Measurements from ENCODE around the gene ZNF835. TPM values are rescaled to one million over a fixed set of nuclear protein-coding genes. Genes with fewer than 3 reads are reported as not detected.

The ZNF835 gene
- total RNA-seq, 6 experiments from 2014 or later: not detected

- Mint-ChIP-seq H3K27ac (no peak overlapping the region), H3K4me3 (no peak overlapping the region), H3K9me3 (peaks cover 58% of the 10 kb centered on the region), H3K27me3 (ENCODE audit: insufficient read depth) (no peaks in the 10 kb centered on the region; the same call in none of the 2 replicates), H3K36me3 (ENCODE audit: low read depth) (peaks cover 23% of the 10 kb centered on the region), H3K4me1 (ENCODE audit: low read depth) (no peaks in the 10 kb centered on the region)
- no peak for DNase-seq
- no peak for TF ChIP-seq CTCF (IDR thresholded peaks at IDR 0.05)
Measured at GRCh38 chr19:56643460-56643955, 28.0 kb downstream of the ZNF835 start.

- no peaks in the 10 kb centered on the region; the same call in none of the 2 replicates for H3K27me3 Mint-ChIP-seq (ENCODE audit: insufficient read depth)
- no peak for TF ChIP-seq CTCF (IDR thresholded peaks at IDR 0.05)
- H3K4me3 Mint-ChIP-seq: no peak within 1 kb of the TSS
- H3K9me3 Mint-ChIP-seq: peaks cover 58% of the 10 kb centered on the region
- no peaks in the 10 kb centered on the region for H3K4me1 Mint-ChIP-seq (ENCODE audit: low read depth)
- H3K27ac Mint-ChIP-seq: no peak within 1 kb of the TSS
- no peak for DNase-seq
- peaks cover 24% of the 10 kb centered on the region for H3K36me3 Mint-ChIP-seq (ENCODE audit: low read depth)
Measured at GRCh38 chr19:56642711-56643459, 28.7 kb downstream of the ZNF835 start, which contains the start of gene SMIM17. Gene SMIM17, plus strand, starts transcription at chr19:56643159. Its CDS starts 2,509 bp downstream, at chr19:56645668.

GRCh38 chr19:56639217-56639616 is 32.3 kb downstream of the ZNF835 start:
- Mint-ChIP-seq H3K36me3 (ENCODE audit: low read depth) (peaks cover 24% of the 10 kb centered on the region), H3K27me3 (ENCODE audit: insufficient read depth) (no peaks in the 10 kb centered on the region; the same call in none of the 2 replicates), H3K4me3 (no peak overlapping the region), H3K4me1 (ENCODE audit: low read depth) (no peaks in the 10 kb centered on the region), H3K9me3 (peaks cover 57% of the 10 kb centered on the region), H3K27ac (no peak overlapping the region)
- DNase-seq: no peak
- TF ChIP-seq CTCF (IDR thresholded peaks at IDR 0.05): no peak

DNA sequence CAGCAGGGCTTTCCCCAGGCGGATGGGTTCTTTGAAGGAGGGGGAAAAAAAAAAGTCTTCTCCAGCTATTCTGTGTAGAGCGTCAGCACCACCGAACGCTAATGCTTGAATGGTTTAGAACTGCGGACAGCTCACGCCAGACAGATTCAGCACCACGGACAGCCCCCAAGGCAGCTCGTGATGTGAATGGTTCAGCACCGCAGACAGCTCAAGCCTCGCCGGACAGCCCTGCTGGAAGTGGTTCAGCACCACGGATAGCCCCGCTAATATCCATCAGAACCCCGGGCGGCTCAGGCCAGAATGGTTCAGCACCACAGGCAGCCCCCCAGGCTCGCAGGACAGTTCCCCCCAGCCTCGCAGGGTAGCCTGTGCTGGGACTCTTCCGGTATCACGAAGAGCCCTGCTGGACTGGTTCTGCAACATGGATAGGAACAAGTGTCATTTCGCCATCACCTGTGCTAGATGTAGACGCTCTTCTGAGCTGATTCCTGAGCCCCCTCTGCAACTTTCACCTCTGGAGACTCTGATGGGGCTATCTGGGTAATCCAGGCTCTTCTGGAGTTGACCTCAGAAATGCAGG is 33.5 kb downstream of the ZNF835 start:
- Mint-ChIP-seq H3K4me1 (ENCODE audit: low read depth) (no peaks in the 10 kb centered on the region), H3K4me3 (no peak overlapping the region), H3K27me3 (ENCODE audit: insufficient read depth) (no peaks in the 10 kb centered on the region; the same call in 1 of the 2 replicates), H3K9me3 (peaks cover 61% of the 10 kb centered on the region), H3K27ac (no peak overlapping the region), H3K36me3 (ENCODE audit: low read depth) (peaks cover 19% of the 10 kb centered on the region)
- no peak for TF ChIP-seq CTCF (IDR thresholded peaks at IDR 0.05)
- DNase-seq: peak; percentile 37

DNA sequence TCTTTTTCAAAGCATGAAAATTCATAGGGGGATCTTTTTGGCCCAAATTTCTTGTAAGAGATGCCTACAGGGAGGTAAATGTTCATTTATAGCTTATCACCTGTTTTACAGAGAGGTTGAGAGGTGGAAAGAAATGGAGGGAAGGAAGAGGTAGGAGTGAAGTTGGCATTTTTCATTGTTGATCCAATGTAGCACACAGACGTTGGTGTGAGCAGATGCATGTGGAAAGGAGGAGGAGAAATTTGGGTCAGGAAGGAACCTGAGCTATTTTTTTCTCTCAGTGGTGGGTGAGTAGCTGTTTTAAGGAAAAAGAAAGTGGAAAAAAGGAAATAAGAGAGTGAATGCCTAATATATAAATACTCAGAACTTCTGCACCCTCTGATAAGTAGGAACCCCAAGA is 38.5 kb downstream of the ZNF835 start:
- no peak for TF ChIP-seq CTCF (IDR thresholded peaks at IDR 0.05)
- no peak overlapping the region for H3K4me3 Mint-ChIP-seq
- no peaks in the 10 kb centered on the region for H3K4me1 Mint-ChIP-seq (ENCODE audit: low read depth)
- H3K27ac Mint-ChIP-seq: no peak overlapping the region
- no peak for DNase-seq
- peaks cover 77% of the 10 kb centered on the region for H3K9me3 Mint-ChIP-seq
- peaks cover 3% of the 10 kb centered on the region; the same call in 1 of the 2 replicates for H3K27me3 Mint-ChIP-seq (ENCODE audit: insufficient read depth)
- H3K36me3 Mint-ChIP-seq (ENCODE audit: low read depth): peaks cover 17% of the 10 kb centered on the region
